PC-3 (cell line): ENCODE data around the gene TMEM187.

Experiments
- CTCF ChIP-seq: fragments of 300-600 bp; sonication (generic); conservative IDR thresholded peaks from 2 replicates; pipeline ENCODE4 v1.5.1; 2017; ENCODE audit warnings: antibody characterized with exemption, low read depth, mild to moderate bottlenecking, low read length
- EZH2 ChIP-seq: fragments of 300-600 bp; sonication (generic); IDR thresholded peaks from one replicate; pipeline ENCODE4 v1.6.1; 2017; ENCODE audit warnings: antibody characterized with exemption, mild to moderate bottlenecking, low read length; ENCODE audit not compliant: unreplicated experiment

GRCh38 chrX:153944800-153945150, 27.8 kb upstream of the TMEM187 start:
- TF ChIP-seq CTCF (no peak), EZH2 (no peak)
